ENCODE results near the gene NEDD4L. TPM values are rescaled to one million over a fixed set of nuclear protein-coding genes. Genes with fewer than 3 reads are reported as not detected.

Gene NEDD4L
- polyA plus RNA-seq, 1 donor = 140 TPM

Other genes starting within 250 kb of the NEDD4L start
- 35.0 TPM for gene ATP8B1, start 240.9 kb upstream of the NEDD4L start, polyA plus RNA-seq (ENCODE audit: insufficient read length)

Data from left kidney (tissue), 1 donor.